ENCODE measurements around the gene GSTM4. TPM values are rescaled to one million over a fixed set of nuclear protein-coding genes. Genes with fewer than 3 reads are reported as not detected.

Gene GSTM4
- total and polyA plus RNA-seq, 9 of the 15 experiments (the other 6 are each of a cell fraction or from before 2014, with no cell fraction given), result 18.8 to 53.4 (median 38.8) TPM

DNA sequence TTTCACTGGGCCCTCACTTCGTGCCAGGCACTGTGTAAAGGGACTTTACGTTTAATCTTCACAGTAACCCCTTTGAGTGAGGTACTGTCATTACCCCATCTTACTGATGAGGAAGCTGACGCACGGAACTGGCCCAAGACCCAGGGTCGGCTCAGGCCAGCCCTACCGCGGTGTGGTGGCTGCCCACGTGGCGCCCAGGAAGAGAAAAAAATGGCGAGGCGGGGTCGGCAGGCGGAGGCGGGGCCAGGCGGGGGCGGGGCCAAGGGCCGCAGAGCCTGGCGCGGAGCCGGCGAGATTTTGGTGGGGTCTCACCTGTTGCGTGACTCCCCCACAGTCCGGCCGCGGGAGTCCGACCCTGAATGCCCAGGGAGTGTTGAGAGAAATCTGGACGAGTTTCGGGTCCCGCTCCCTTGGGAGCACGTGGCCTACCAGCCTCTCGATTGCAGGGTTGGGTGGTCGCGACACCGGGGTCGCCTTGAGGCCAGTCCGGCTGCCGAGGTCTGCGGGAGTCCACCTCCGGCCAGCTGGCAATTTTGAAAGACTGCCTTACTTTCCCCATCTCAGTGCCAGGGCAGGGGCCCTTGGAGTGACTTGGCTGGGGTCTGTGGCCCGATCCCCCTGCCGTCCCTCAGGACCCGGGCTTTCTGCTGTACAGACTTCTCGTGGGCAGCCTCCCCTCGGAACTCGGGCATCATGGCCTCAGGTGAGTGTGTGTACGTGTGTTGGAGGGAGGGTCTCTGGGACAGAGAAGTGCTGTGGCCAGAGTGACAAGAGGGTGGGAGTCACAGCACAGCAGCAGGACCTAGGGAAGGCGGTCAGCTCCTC lies 36.1 kb upstream of the GSTM4 start, which contains the start of the genes AMPD2 and GNAT2 (continued):
- TF ChIP-seq, protein P1, sequence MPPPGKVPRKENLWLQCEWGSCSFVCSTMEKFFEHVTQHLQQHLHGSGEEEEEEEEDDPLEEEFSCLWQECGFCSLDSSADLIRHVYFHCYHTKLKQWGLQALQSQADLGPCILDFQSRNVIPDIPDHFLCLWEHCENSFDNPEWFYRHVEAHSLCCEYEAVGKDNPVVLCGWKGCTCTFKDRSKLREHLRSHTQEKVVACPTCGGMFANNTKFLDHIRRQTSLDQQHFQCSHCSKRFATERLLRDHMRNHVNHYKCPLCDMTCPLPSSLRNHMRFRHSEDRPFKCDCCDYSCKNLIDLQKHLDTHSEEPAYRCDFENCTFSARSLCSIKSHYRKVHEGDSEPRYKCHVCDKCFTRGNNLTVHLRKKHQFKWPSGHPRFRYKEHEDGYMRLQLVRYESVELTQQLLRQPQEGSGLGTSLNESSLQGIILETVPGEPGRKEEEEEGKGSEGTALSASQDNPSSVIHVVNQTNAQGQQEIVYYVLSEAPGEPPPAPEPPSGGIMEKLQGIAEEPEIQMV (tag; conservative IDR thresholded peaks at IDR 0.05; ENCODE audit: low read depth), result no peak
- TF ChIP-seq ZNF175 (CRISPR knock-in tag; IDR thresholded peaks at IDR 0.05; ENCODE audit: low read depth) (no peak), ZNF184 (CRISPR knock-in tag; IDR thresholded peaks at IDR 0.05) (no peak), PRMT5 (CRISPR knock-in tag; IDR thresholded peaks at IDR 0.05) (0 out of 2 replicates have a peak, but pooled peaks have one; percentile 11), ERF (CRISPR knock-in tag; IDR thresholded peaks at IDR 0.05) (no peak), CREB1 (IDR thresholded peaks at IDR 0.05) (no peak; the same call in 1 of the 2 replicates), CREB1 (CRISPR knock-in tag; IDR thresholded peaks at IDR 0.05) (peak; percentile 29; the same call in 1 of the 2 replicates), POLR2A (conservative IDR thresholded peaks at IDR 0.05) (peak; percentile 89), RBFOX2 (IDR thresholded peaks at IDR 0.05; ENCODE audit: low read depth, low read length) (peak; percentile 87), GATAD2A (IDR thresholded peaks at IDR 0.05) (no peak), ZNF444 (CRISPR knock-in tag; IDR thresholded peaks at IDR 0.05) (no peak), TCF7 (IDR thresholded peaks at IDR 0.05; ENCODE audit: borderline replicate concordance) (no peak), POLR3A (IDR thresholded peaks at IDR 0.05; ENCODE audit: borderline replicate concordance, extremely low read depth, insufficient read depth, insufficient read length) (no peak)
- TF ChIP-seq, protein P2, sequence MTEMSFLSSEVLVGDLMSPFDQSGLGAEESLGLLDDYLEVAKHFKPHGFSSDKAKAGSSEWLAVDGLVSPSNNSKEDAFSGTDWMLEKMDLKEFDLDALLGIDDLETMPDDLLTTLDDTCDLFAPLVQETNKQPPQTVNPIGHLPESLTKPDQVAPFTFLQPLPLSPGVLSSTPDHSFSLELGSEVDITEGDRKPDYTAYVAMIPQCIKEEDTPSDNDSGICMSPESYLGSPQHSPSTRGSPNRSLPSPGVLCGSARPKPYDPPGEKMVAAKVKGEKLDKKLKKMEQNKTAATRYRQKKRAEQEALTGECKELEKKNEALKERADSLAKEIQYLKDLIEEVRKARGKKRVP (CRISPR knock-in tag; IDR thresholded peaks at IDR 0.05), result no peak
- TF ChIP-seq, protein P3, sequence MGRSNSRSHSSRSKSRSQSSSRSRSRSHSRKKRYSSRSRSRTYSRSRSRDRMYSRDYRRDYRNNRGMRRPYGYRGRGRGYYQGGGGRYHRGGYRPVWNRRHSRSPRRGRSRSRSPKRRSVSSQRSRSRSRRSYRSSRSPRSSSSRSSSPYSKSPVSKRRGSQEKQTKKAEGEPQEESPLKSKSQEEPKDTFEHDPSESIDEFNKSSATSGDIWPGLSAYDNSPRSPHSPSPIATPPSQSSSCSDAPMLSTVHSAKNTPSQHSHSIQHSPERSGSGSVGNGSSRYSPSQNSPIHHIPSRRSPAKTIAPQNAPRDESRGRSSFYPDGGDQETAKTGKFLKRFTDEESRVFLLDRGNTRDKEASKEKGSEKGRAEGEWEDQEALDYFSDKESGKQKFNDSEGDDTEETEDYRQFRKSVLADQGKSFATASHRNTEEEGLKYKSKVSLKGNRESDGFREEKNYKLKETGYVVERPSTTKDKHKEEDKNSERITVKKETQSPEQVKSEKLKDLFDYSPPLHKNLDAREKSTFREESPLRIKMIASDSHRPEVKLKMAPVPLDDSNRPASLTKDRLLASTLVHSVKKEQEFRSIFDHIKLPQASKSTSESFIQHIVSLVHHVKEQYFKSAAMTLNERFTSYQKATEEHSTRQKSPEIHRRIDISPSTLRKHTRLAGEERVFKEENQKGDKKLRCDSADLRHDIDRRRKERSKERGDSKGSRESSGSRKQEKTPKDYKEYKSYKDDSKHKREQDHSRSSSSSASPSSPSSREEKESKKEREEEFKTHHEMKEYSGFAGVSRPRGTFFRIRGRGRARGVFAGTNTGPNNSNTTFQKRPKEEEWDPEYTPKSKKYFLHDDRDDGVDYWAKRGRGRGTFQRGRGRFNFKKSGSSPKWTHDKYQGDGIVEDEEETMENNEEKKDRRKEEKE (IDR thresholded peaks at IDR 0.05; ENCODE audit: borderline replicate concordance in 1 of 2, control insufficient read depth in 1 of 2, low read depth in 2 of 2, low read length in 1 of 2), result no peak
- TF ChIP-seq, protein P4, sequence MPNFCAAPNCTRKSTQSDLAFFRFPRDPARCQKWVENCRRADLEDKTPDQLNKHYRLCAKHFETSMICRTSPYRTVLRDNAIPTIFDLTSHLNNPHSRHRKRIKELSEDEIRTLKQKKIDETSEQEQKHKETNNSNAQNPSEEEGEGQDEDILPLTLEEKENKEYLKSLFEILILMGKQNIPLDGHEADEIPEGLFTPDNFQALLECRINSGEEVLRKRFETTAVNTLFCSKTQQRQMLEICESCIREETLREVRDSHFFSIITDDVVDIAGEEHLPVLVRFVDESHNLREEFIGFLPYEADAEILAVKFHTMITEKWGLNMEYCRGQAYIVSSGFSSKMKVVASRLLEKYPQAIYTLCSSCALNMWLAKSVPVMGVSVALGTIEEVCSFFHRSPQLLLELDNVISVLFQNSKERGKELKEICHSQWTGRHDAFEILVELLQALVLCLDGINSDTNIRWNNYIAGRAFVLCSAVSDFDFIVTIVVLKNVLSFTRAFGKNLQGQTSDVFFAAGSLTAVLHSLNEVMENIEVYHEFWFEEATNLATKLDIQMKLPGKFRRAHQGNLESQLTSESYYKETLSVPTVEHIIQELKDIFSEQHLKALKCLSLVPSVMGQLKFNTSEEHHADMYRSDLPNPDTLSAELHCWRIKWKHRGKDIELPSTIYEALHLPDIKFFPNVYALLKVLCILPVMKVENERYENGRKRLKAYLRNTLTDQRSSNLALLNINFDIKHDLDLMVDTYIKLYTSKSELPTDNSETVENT (CRISPR knock-in tag; IDR thresholded peaks at IDR 0.05), result no peak
- TF ChIP-seq, protein P5, sequence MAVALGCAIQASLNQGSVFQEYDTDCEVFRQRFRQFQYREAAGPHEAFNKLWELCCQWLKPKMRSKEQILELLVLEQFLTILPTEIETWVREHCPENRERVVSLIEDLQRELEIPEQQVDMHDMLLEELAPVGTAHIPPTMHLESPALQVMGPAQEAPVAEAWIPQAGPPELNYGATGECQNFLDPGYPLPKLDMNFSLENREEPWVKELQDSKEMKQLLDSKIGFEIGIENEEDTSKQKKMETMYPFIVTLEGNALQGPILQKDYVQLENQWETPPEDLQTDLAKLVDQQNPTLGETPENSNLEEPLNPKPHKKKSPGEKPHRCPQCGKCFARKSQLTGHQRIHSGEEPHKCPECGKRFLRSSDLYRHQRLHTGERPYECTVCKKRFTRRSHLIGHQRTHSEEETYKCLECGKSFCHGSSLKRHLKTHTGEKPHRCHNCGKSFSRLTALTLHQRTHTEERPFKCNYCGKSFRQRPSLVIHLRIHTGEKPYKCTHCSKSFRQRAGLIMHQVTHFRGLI (CRISPR knock-in tag; IDR thresholded peaks at IDR 0.05), result no peak

Measured in K562 (cell line).